K562 (cell line): ENCODE data around the gene GABRP. TPM values are rescaled to one million over a fixed set of nuclear protein-coding genes. Genes with fewer than 3 reads are reported as not detected.

Experiments
- ATAC-seq: fragments of 200-7000 bp; cut with Tn5 transposase; 3 replicates; pipeline ENCODE4 v1.9.1; 2020; ENCODE audit warnings: moderate library complexity
- BruUV-seq: library from RNA; stranded (reverse); fragments of 400-500 nt; replicated peaks from 2 replicates; lab custom pipeline; 2021; lab: Mats Ljungman, UMichigan
- CTCF ChIA-PET: fragments of 300-600 bp; formaldehyde crosslinking; extraction: SDS; loops from one replicate; lab custom pipeline; 2021; ENCODE audit warnings: low intra/inter-chr PET ratio; lab: Yijun Ruan, JAX
- POLR2A ChIA-PET: fragments of 300-600, 350-650 bp; sonication (Branson Sonifier 250); formaldehyde crosslinking; extraction: SDS; loops from one replicate; lab custom pipeline; 2021; ENCODE audit warnings: antibody characterized with exemption, inconsistent platforms; lab: Yijun Ruan, JAX
- DNase-seq, 4 experiments: peaks; one replicate each; pipeline versions ENCODE4 v3.0.0 to v3.0.0-alpha.2; 2011 to 2018; ENCODE audit warnings: low spot score in 3 of 4, mixed read lengths in 3 of 4; ENCODE audit errors: extremely low read depth in 1 of 4
- FAIRE-seq: peaks from 2 replicates; lab custom pipeline; 2011; peaks lifted over from hg19 to GRCh38; lab: Jason Lieb, UNC
- H2AFZ ChIP-seq: 2 replicates; pipeline ENCODE4 v1.6.0; 2011; ENCODE audit warnings: low read depth, low read length, control low read depth, inconsistent platforms
- H3K27ac ChIP-seq: fragments of 200-600 bp; 3 replicates; pipeline ENCODE4 v1.8.0; 2011; ENCODE audit warnings: low read depth, mild to moderate bottlenecking, control low read depth, inconsistent platforms, low read length, moderate library complexity, mixed read lengths; ENCODE audit errors: extremely low read depth
- H3K27me3 ChIP-seq, 2 experiments: fragments of 300-600 bp in 1 of 2; 2 replicates in 1 of 2; 3 replicates in 1 of 2; pipeline versions ENCODE4 v1.6.0 to v1.8.0; 2011; ENCODE audit warnings: inconsistent platforms in 2 of 2, low read length in 2 of 2, mild to moderate bottlenecking in 1 of 2, mixed read lengths in 1 of 2, moderate library complexity in 1 of 2; ENCODE audit not compliant: control insufficient read depth in 2 of 2, insufficient read depth in 2 of 2
- H3K36me3 ChIP-seq: fragments of 300-600 bp; 3 replicates; pipeline ENCODE4 v1.8.0; 2011; ENCODE audit warnings: mild to moderate bottlenecking, low read length, inconsistent platforms; ENCODE audit not compliant: control insufficient read depth, insufficient read depth
- H3K4me1 ChIP-seq, 2 experiments: fragments of 200-600 bp in 1 of 2; replicated peaks in 1 of 2; 2 replicates in 1 of 2; 3 replicates in 1 of 2; pipeline versions ENCODE4 v1.5.1 to v1.8.0; 2011; ENCODE audit warnings: inconsistent platforms in 2 of 2, low read length in 2 of 2, mild to moderate bottlenecking in 1 of 2, mixed read lengths in 1 of 2, moderate library complexity in 1 of 2; ENCODE audit not compliant: control insufficient read depth in 2 of 2, insufficient read depth in 2 of 2
- H3K4me2 ChIP-seq: 2 replicates; pipeline ENCODE4 v1.6.1; 2011; ENCODE audit warnings: low read length, control low read depth, inconsistent platforms, mixed read lengths; ENCODE audit not compliant: insufficient read depth
- H3K4me3 ChIP-seq: fragments of 200-600 bp; sonication (generic), shearing (Covaris generic); 2 replicates; pipeline ENCODE4 v1.5.1; 2016; ENCODE audit warnings: control low read depth, inconsistent platforms
- H3K79me2 ChIP-seq: fragments of 200-600 bp; 3 replicates; pipeline ENCODE4 v1.8.0; 2011; ENCODE audit warnings: low read length, inconsistent platforms; ENCODE audit not compliant: control insufficient read depth, insufficient read depth
- H3K9ac ChIP-seq, 2 experiments: 2 replicates each; pipeline versions ENCODE4 v1.6.0 to v1.6.1; 2011; ENCODE audit warnings: low read depth in 2 of 2, low read length in 2 of 2, control low read depth in 1 of 2, inconsistent platforms in 1 of 2, mild to moderate bottlenecking in 1 of 2, mixed read lengths in 1 of 2; ENCODE audit not compliant: insufficient read depth in 1 of 2
- H3K9me1 ChIP-seq: one replicate; pipeline ENCODE4 v1.6.0; 2011; ENCODE audit warnings: inconsistent platforms, mild to moderate bottlenecking, low read length, moderate library complexity; ENCODE audit not compliant: control insufficient read depth, insufficient read depth
- H3K9me3 ChIP-seq: replicated peaks from 2 replicates; pipeline ENCODE4 v1.5.1; 2011; ENCODE audit warnings: low read depth, low read length, inconsistent platforms; ENCODE audit not compliant: control insufficient read depth, insufficient read depth
- H4K20me1 ChIP-seq: replicated peaks from 2 replicates; pipeline ENCODE4 v1.6.1; 2011; ENCODE audit warnings: low read length, inconsistent platforms, mixed read lengths; ENCODE audit not compliant: control insufficient read depth, insufficient read depth
- ETV5 ChIP-seq: sonication (generic); formaldehyde crosslinking; IDR thresholded peaks from 2 replicates; pipeline ENCODE4 v1.4.0; 2020; ENCODE audit warnings: low read depth, mild to moderate bottlenecking, missing genetic modification reagents
- JUNB ChIP-seq: fragments of 450-650 bp; formaldehyde crosslinking; conservative IDR thresholded peaks from 2 replicates; pipeline ENCODE4 v1.4.0; 2020; ENCODE audit warnings: mild to moderate bottlenecking
- KLF1 ChIP-seq: fragments of 450-650 bp; IDR thresholded peaks from 2 replicates; pipeline ENCODE4 v1.6.1; 2016; ENCODE audit warnings: missing genetic modification characterization, missing compliant biosample characterization
- YY1 ChIP-seq, 3 experiments: IDR thresholded peaks; 2 replicates each; pipeline ENCODE4 v1.6.1; 2011; ENCODE audit warnings: low read length in 2 of 3, mild to moderate bottlenecking in 2 of 3, moderate library complexity in 2 of 3, borderline replicate concordance in 1 of 3, control low read depth in 1 of 3, low read depth in 1 of 3; ENCODE audit not compliant: insufficient read depth in 3 of 3, insufficient replicate concordance in 2 of 3, control insufficient read depth in 1 of 3, insufficient read length in 1 of 3; ENCODE audit errors: extremely low read depth in 1 of 3
- ZBTB1 ChIP-seq: sonication (generic); formaldehyde crosslinking; IDR thresholded peaks from 2 replicates; pipeline ENCODE4 v1.8.1; 2023; ENCODE audit warnings: missing genetic modification reagents, low read depth, mild to moderate bottlenecking, borderline replicate concordance
- ZBTB17 ChIP-seq: fragments of 450-650 bp; formaldehyde crosslinking; IDR thresholded peaks from 2 replicates; pipeline ENCODE4 v1.4.0; 2020; ENCODE audit warnings: mild to moderate bottlenecking
- WGBS: fragments of 100-300 bp; shearing (Covaris generic); methylation state at CpG from one replicate; pipeline ENCODE4 v1.1.6; 2016; ENCODE audit warnings: low coverage, mixed read lengths; ENCODE audit not compliant: insufficient coverage; ENCODE audit errors: missing lambda C conversion rate; 5-methylcytosine and 5-hydroxymethylcytosine counted together
- in situ Hi-C: fragments of 300-500 bp; cut with MboI; formaldehyde crosslinking; loops from 4 replicates; pipeline ENCODE4 v1.15.0; 2018; ENCODE audit warnings: inconsistent platforms, mixed read lengths
- intact Hi-C: fragments of 100-400 bp; cut with micrococcal nuclease; formaldehyde crosslinking; loops from 2 replicates; pipeline ENCODE4 v1.14.2; 2022
- polyA plus RNA-seq, 8 experiments: library from polyadenylated mRNA; depleted of rRNA in 4 of 8; stranded (reverse) in 5 of 8; unstranded in 3 of 8; fragments of >200 nt; fragmentation: Nextera tagmentation in 2 of 8; fragmentation: Illumina TruSeq in 1 of 8; extraction: Ambion mirVana in 2 of 8; extraction: Trizol in 1 of 8; gene quantifications; 2 replicates each; pipeline versions ENCODE4 v1.2.1 to v1.2.3, GENCODE V29; 2011 to 2014; ENCODE audit warnings: inconsistent platforms in 1 of 8, missing spikeins in 1 of 8
- total RNA-seq, 7 experiments: library from RNA; depleted of rRNA in 6 of 7; stranded (reverse); fragments of >200 nt in 6 of 7; fragmentation: Illumina TruSeq in 2 of 7; extraction: Trizol in 2 of 7; gene quantifications; 2 replicates each; pipeline versions ENCODE4 v1.2.1 to v1.2.3, GENCODE V29; 2011 to 2021; ENCODE audit warnings: low replicate concordance in 1 of 7

GABRP gene
- total and polyA plus RNA-seq, 9 of the 15 experiments (the other 6 are each of a cell fraction or from before 2014, with no cell fraction given): not detected

- Histone ChIP-seq H3K4me1 (no peaks in the 10 kb centered on the region), H3K9ac (no peak overlapping the region), H3K4me3 (no peak overlapping the region), H3K79me2 (no peaks in the 10 kb centered on the region), H2AFZ (no peak overlapping the region), H3K36me3 (no peaks in the 10 kb centered on the region), H3K9me1 (no peaks in the 10 kb centered on the region), H3K27me3 (peaks cover 0 to 4% of the 10 kb centered on the region in 2 experiments; a peak in 1 of 5 replicates), H3K27ac (no peak overlapping the region), H3K9me3 (no peaks in the 10 kb centered on the region), H4K20me1 (no peaks in the 10 kb centered on the region)
- CTCF ChIA-PET: no interaction called here
- intact Hi-C loops: no loop called here
- FAIRE-seq (no peak), DNase-seq (no peak), ATAC-seq (no peak)
- WGBS: 2% methylated on average over 8 of the region's 12 CpGs
- BruUV-seq: no TSS peak
- in situ Hi-C loops: no loop called here
- TF ChIP-seq KLF1 (tag): no peak
- no peak for TF ChIP-seq YY1 (IDR thresholded peaks at IDR 0.05; ENCODE audit: borderline replicate concordance in 1 of 3, control insufficient read depth in 1 of 3, extremely low read depth in 1 of 3, insufficient read depth in 3 of 3, insufficient read length in 1 of 3, insufficient replicate concordance in 2 of 3, low read depth in 1 of 3, low read length in 2 of 3)
- TF ChIP-seq ETV5: no peak
- no peak for TF ChIP-seq JUNB
- no peak for TF ChIP-seq ZBTB1
- no peak for TF ChIP-seq ZBTB17 (CRISPR knock-in tag)
- TF ChIP-seq, all 486 proteins: peak for 0
- POLR2A ChIA-PET: no interaction called here
- H3K4me2 ChIP-seq: no peak overlapping the region
These were observed 10.2 kb upstream of the GABRP start for GRCh38 chr5:170773024-170773985.
